DND-41 (cell line): ENCODE results near the gene SMURF2.

Experiments used
- CTCF ChIP-seq: IDR thresholded peaks from 2 replicates; pipeline ENCODE4 v1.5.1; 2012; ENCODE audit warnings: borderline replicate concordance, low read length, moderate library complexity, mild to moderate bottlenecking; ENCODE audit not compliant: poor library complexity, severe bottlenecking; ENCODE audit errors: extremely low read depth
- EZH2 ChIP-seq: IDR thresholded peaks from 3 replicates; pipeline ENCODE4 v1.6.1; 2012; ENCODE audit warnings: borderline replicate concordance, low read depth, mild to moderate bottlenecking, moderate library complexity, low read length, inconsistent platforms; ENCODE audit not compliant: severe bottlenecking

- no peak for TF ChIP-seq CTCF
- no peak for TF ChIP-seq EZH2
Observed at GRCh38 chr17:64676763-64677162, 14.7 kb upstream of the SMURF2 start.
